ENCODE results near the gene SLC8A2. TPM values are rescaled to one million over a fixed set of nuclear protein-coding genes. Genes with fewer than 3 reads are reported as not detected.

SLC8A2 gene
- total RNA-seq, 1 experiment from 2014 or later: 11.3 TPM

DNA sequence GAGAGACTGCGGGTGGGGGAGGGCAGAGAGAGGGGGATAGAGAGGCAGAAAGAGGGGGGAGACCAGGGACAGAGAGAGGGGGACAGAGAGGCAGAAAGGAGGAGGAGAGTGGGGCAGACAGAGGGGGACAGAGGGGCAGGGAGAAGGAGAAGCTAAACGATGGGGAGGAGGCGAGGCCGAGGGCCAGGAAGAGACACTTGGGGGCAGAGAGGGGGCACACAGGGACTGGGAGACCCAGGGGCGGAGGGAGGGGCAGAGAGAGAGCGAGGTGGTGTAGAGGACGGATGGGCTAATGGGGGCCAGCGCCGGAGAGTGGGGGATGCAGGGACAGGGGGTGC, 53.0 kb downstream of the SLC8A2 start:
- no peak overlapping the region for H4K8ac ChIP-seq (replicated peaks; ENCODE audit: insufficient read length, low read depth, low read length)
- no peak for TF ChIP-seq CTCF (conservative IDR thresholded peaks at IDR 0.05)
- H2BK12ac ChIP-seq (ENCODE audit: insufficient read length, low read depth, low read length): no peak overlapping the region
- H3K9me3 ChIP-seq (ENCODE audit: control insufficient read depth, low read depth, low read length): no peaks in the 10 kb centered on the region
- H3K14ac ChIP-seq (ENCODE audit: insufficient read depth, low read length): no peak overlapping the region
- Mint-ChIP-seq H3K4me3 (peak overlapping the region; percentile 68 to 92), H3K27ac (no peak overlapping the region), H3K9me3 (no peaks in the 10 kb centered on the region), H3K36me3 (ENCODE audit: insufficient read depth in 1 of 3, low read depth in 3 of 3) (peaks cover 8 to 15% (median 11%) of the 10 kb centered on the region in 3 experiments), H3K4me1 (peaks cover 50 to 69% of the 10 kb centered on the region in 2 experiments), H3K27me3 (ENCODE audit: low read depth) (peaks cover 65% of the 10 kb centered on the region)
- H4K20me1 ChIP-seq (ENCODE audit: control insufficient read depth, insufficient read depth, insufficient read length): no peaks in the 10 kb centered on the region
- H3K79me2 ChIP-seq (ENCODE audit: insufficient read depth, low read length): no peaks in the 10 kb centered on the region
- H2BK5ac ChIP-seq (ENCODE audit: insufficient read length, low read length): no peak overlapping the region
- H3K23me2 ChIP-seq (ENCODE audit: insufficient read length, low read depth, low read length, poor library complexity, severe bottlenecking): peaks cover 26% of the 10 kb centered on the region
- no peak overlapping the region for H2BK15ac ChIP-seq (ENCODE audit: low read depth, low read length)
- H3K4ac ChIP-seq (ENCODE audit: low read depth, low read length): no peak overlapping the region
- H4K5ac ChIP-seq (ENCODE audit: insufficient read length, low read depth, low read length): no peak overlapping the region
- H2BK20ac ChIP-seq (ENCODE audit: low read depth, low read length, poor library complexity, severe bottlenecking): no peak overlapping the region
- H3K18ac ChIP-seq (ENCODE audit: insufficient read length, low read depth, low read length): no peak overlapping the region
- no peaks in the 10 kb centered on the region for H3K79me1 ChIP-seq (ENCODE audit: insufficient read depth, low read depth, low read length, poor library complexity, severe bottlenecking)
- DNase-seq: no peak
- H3K4me2 ChIP-seq (ENCODE audit: insufficient read depth, insufficient read length, low read length): peak overlapping the region; percentile 62
- H4K91ac ChIP-seq (ENCODE audit: insufficient read length, low read depth, low read length): no peak overlapping the region
- no CpG with 5 or more reads among the region's 9 CpGs for WGBS (ENCODE audit: extremely low coverage, insufficient read length, low lambda C conversion rate)
- no peak overlapping the region for H2AFZ ChIP-seq (ENCODE audit: low read length)
- no peak overlapping the region for H2BK120ac ChIP-seq (ENCODE audit: low read depth, low read length, poor library complexity, severe bottlenecking)
- no peak overlapping the region for H3K23ac ChIP-seq (ENCODE audit: insufficient read length, low read depth, low read length)
- peaks cover 32% of the 10 kb centered on the region; the same call in 1 of the 2 replicates for H3K27me3 ChIP-seq (ENCODE audit: insufficient read depth, low read length)
- H3K27ac ChIP-seq (ENCODE audit: insufficient read length, low read depth, low read length): no peak overlapping the region
- H2AK5ac ChIP-seq (ENCODE audit: insufficient read length, low read length): no peak overlapping the region
- no peak overlapping the region for H3K56ac ChIP-seq (ENCODE audit: insufficient read length, low read depth, low read length)
- H3K9ac ChIP-seq (ENCODE audit: extremely low read depth, insufficient read length, low read length): no peak overlapping the region
- no peak overlapping the region for H3T11ph ChIP-seq (ENCODE audit: low read length)
- peaks cover 5% of the 10 kb centered on the region; the same call in 1 of the 2 replicates for H3K4me1 ChIP-seq (ENCODE audit: insufficient read depth, low read length)

All from H9 (cell line).